Neuronal stem cell (in vitro differentiated cells): Measurements from ENCODE around the gene GPR45.

Source experiments
- DNase-seq: peaks from one replicate; pipeline ENCODE4 v3.0.0-alpha.2; 2013; ENCODE audit warnings: low spot score
- H2AFZ ChIP-seq: one replicate; pipeline ENCODE4 v1.6.1; 2013; ENCODE audit warnings: mild to moderate bottlenecking, low read length, inconsistent platforms
- H2AK5ac ChIP-seq: 2 replicates; pipeline ENCODE4 v1.6.1; 2013; ENCODE audit warnings: low read depth, mild to moderate bottlenecking, inconsistent platforms, low read length, moderate library complexity, mixed read lengths
- H2BK120ac ChIP-seq: 2 replicates; pipeline ENCODE4 v1.6.1; 2013; ENCODE audit warnings: low read depth, mild to moderate bottlenecking, inconsistent platforms, low read length, moderate library complexity, mixed read lengths
- H2BK12ac ChIP-seq: one replicate; pipeline ENCODE4 v1.6.1; 2013; ENCODE audit warnings: low read length, inconsistent platforms
- H2BK15ac ChIP-seq: 2 replicates; pipeline ENCODE4 v1.6.1; 2013; ENCODE audit warnings: mild to moderate bottlenecking, low read length, inconsistent platforms, mixed read lengths
- H2BK5ac ChIP-seq: one replicate; pipeline ENCODE4 v1.6.1; 2013; ENCODE audit warnings: inconsistent platforms, mild to moderate bottlenecking, low read length, moderate library complexity
- H3K14ac ChIP-seq: one replicate; pipeline ENCODE4 v1.6.1; 2013; ENCODE audit warnings: low read length, inconsistent platforms
- H3K18ac ChIP-seq: 2 replicates; pipeline ENCODE4 v1.6.1; 2013; ENCODE audit warnings: low read length, inconsistent platforms
- H3K23ac ChIP-seq: 2 replicates; pipeline ENCODE4 v1.6.1; 2013; ENCODE audit warnings: low read depth, mild to moderate bottlenecking, mixed read lengths, low read length, inconsistent platforms; ENCODE audit not compliant: poor library complexity
- H3K27ac ChIP-seq: replicated peaks from 3 replicates; pipeline ENCODE4 v1.5.1; 2013; ENCODE audit warnings: low read length, inconsistent platforms
- H3K27me3 ChIP-seq, 3 experiments: 2 replicates each; pipeline ENCODE4 v1.6.1; 2013; ENCODE audit warnings: low read length in 3 of 3, mild to moderate bottlenecking in 2 of 3, inconsistent platforms in 1 of 3, low read depth in 1 of 3, mixed read lengths in 1 of 3, moderate library complexity in 1 of 3; ENCODE audit not compliant: control insufficient read depth in 3 of 3, insufficient read depth in 3 of 3
- H3K36me3 ChIP-seq, 2 donors: replicated peaks in 1 of 2; 2 replicates each; pipeline ENCODE4 v1.6.1; 2013; ENCODE audit warnings: low read length in 2 of 2; ENCODE audit not compliant: control insufficient read depth in 2 of 2, insufficient read depth in 2 of 2
- H3K4ac ChIP-seq: 2 replicates; pipeline ENCODE4 v1.6.1; 2013; ENCODE audit warnings: inconsistent platforms, mild to moderate bottlenecking, low read length, moderate library complexity
- H3K4me1 ChIP-seq, 2 donors: 1 replicate in 1 of 2; 2 replicates in 1 of 2; pipeline ENCODE4 v1.6.1; 2013; ENCODE audit warnings: low read length in 2 of 2, low read depth in 1 of 2; ENCODE audit not compliant: control insufficient read depth in 2 of 2, insufficient read depth in 1 of 2
- H3K4me2 ChIP-seq: one replicate; pipeline ENCODE4 v1.6.1; 2013; ENCODE audit warnings: mild to moderate bottlenecking, low read length, inconsistent platforms; ENCODE audit not compliant: insufficient read depth, poor library complexity, severe bottlenecking
- H3K4me3 ChIP-seq, 2 donors: 2 replicates each; pipeline ENCODE4 v1.5.1; 2013; ENCODE audit warnings: low read length in 2 of 2, mild to moderate bottlenecking in 2 of 2, inconsistent platforms in 1 of 2, moderate library complexity in 1 of 2
- H3K79me1 ChIP-seq: one replicate; pipeline ENCODE4 v1.6.1; 2013; ENCODE audit warnings: low read depth, mild to moderate bottlenecking, inconsistent platforms, low read length, moderate library complexity
- H3K9ac ChIP-seq: one replicate; pipeline ENCODE4 v1.6.1; 2013; ENCODE audit warnings: mild to moderate bottlenecking, low read depth, low read length, inconsistent platforms; ENCODE audit not compliant: poor library complexity
- H3K9me3 ChIP-seq, 2 donors: replicated peaks in 1 of 2; 2 replicates each; pipeline versions ENCODE3 to v1.6.1; 2013; ENCODE audit warnings: low read length in 2 of 2, mild to moderate bottlenecking in 2 of 2, inconsistent platforms in 1 of 2, low read depth in 1 of 2, mixed read lengths in 1 of 2, moderate library complexity in 1 of 2; ENCODE audit not compliant: control insufficient read depth in 2 of 2, insufficient read depth in 1 of 2
- H4K8ac ChIP-seq: one replicate; pipeline ENCODE4 v1.6.1; 2013; ENCODE audit warnings: low read depth, mild to moderate bottlenecking, inconsistent platforms, low read length, moderate library complexity
- H4K91ac ChIP-seq: one replicate; pipeline ENCODE4 v1.6.1; 2013; ENCODE audit warnings: low read length, low read depth, mild to moderate bottlenecking, inconsistent platforms; ENCODE audit not compliant: poor library complexity
- WGBS, 2 donors: extraction: QIAGEN DNeasy Blood & Tissue Kit; methylation state at CpG; one replicate each; pipeline ENCODE4 v1.1.7; 2013; ENCODE audit warnings: missing lambda C conversion rate in 2 of 2, mixed read lengths in 1 of 2; ENCODE audit not compliant: insufficient read length in 2 of 2, insufficient replicate concordance in 1 of 2; ENCODE audit errors: extremely low coverage in 2 of 2; 5-methylcytosine and 5-hydroxymethylcytosine counted together

Gene GPR45

DNA sequence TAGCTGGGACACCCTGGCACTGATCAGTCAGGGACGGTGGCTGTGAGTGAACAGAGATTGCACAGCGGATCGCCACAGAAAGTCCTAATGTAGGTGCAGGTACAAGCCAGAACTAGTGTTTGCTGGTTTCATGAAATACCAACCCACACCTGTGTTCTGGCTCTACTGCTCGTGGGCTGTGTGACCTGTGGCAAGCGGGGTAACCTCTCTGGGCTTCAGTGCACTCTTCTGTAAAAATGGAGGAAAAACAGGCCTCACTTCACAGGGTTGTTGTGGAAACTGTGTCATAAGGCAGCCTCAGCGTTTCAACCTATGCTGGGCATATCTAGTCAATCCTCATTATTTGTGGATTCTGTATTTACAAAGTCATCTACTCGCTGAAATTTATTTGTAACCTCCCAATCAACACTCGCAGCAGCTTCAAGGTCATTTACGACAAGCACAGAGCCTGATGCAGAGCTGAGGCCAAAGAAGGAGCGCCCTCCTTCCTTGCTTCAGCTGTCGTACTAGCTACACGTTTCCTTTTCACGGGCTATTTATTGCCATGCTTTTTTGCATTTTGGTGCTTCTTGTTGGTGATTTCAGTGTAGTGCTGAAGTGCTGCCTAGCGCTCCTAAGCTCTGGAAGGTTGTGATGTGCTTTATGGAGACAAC is 30.0 kb downstream of the GPR45 start:
- Histone ChIP-seq H2BK15ac (no peak overlapping the region), H2BK12ac (no peak overlapping the region), H2AFZ (no peak overlapping the region), H3K18ac (no peak overlapping the region), H3K36me3 (peaks cover 30 to 100% of the 10 kb centered on the region in 2 donors), H3K27ac (no peak overlapping the region), H3K9ac (no peak overlapping the region), H3K14ac (no peak overlapping the region), H2BK120ac (no peak overlapping the region), H2BK5ac (no peak overlapping the region), H3K4me3 (no peak overlapping the region), H3K27me3 (no peaks in the 10 kb centered on the region), H3K79me1 (peaks cover 2% of the 10 kb centered on the region), H3K4me1 (peaks cover under 1 to 1% of the 10 kb centered on the region in 2 donors), H4K91ac (no peak overlapping the region), H3K4me2 (no peak overlapping the region), H3K9me3 (no peaks in the 10 kb centered on the region), H2AK5ac (no peak overlapping the region), H4K8ac (no peak overlapping the region), H3K4ac (no peak overlapping the region), H3K23ac (no peak overlapping the region)
- DNase-seq: no peak
- WGBS, 2 donors: no CpG with 5 or more reads among the region's 14 CpGs

DNA sequence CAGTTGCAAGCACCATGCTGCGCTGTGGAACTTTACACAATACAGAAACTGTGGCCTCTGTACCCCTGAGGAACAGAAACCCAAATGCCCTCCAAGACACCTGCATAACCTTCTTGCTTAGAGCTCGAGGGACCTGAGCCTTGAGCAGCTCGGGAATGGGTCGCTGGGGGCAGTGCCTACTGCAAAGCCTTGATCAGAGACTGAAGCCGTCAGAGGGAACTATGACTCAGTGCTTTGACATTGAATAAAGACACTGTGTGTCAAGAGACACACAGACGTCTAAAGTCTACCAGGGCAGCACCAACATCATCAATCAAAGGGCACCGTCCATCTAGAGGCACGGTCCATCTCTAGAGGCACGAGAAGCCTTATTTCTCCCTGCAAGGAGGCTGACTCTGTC is 30.6 kb downstream of the GPR45 start:
- H3K18ac ChIP-seq: no peak overlapping the region
- H3K14ac ChIP-seq: no peak overlapping the region
- H3K4ac ChIP-seq: no peak overlapping the region
- H3K27ac ChIP-seq: no peak overlapping the region
- H2BK120ac ChIP-seq: no peak overlapping the region
- H4K91ac ChIP-seq: no peak overlapping the region
- H3K36me3 ChIP-seq: peaks cover 30 to 100% of the 10 kb centered on the region in 2 donors
- H3K4me1 ChIP-seq: peaks cover 0 to under 1% of the 10 kb centered on the region in 2 donors
- no peak overlapping the region for H2BK12ac ChIP-seq
- no peak overlapping the region for H2BK5ac ChIP-seq
- H3K79me1 ChIP-seq: peaks cover 2% of the 10 kb centered on the region
- no peak overlapping the region for H2BK15ac ChIP-seq
- no peak overlapping the region for H2AK5ac ChIP-seq
- H3K4me2 ChIP-seq: no peak overlapping the region
- no CpG with 5 or more reads among the region's 9 CpGs for WGBS, 2 donors
- no peak for DNase-seq
- H3K9ac ChIP-seq: no peak overlapping the region
- no peak overlapping the region for H2AFZ ChIP-seq
- no peak overlapping the region for H3K4me3 ChIP-seq
- no peaks in the 10 kb centered on the region for H3K27me3 ChIP-seq
- H3K23ac ChIP-seq: no peak overlapping the region
- H4K8ac ChIP-seq: no peak overlapping the region
- H3K9me3 ChIP-seq: no peaks in the 10 kb centered on the region

DNA sequence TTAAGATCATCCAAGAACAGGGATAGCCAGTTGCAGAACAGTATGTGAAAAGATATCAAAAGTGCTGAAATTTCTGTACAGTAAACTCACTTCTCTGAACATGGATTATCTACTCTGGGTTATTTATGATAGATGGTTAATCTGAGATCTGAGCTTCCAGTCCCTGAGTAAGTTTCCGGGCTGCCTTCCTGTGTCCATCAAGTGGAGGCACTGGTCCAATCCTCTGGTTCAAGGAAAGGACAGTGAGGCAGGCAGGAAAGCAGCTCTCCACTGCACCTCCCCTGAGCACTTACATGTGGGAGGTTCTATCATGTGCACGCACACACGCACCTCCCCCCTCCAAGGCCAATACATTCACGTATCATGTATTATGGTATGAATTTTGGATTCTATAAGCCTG is 32.5 kb downstream of the GPR45 start:
- no peaks in the 10 kb centered on the region for H3K9me3 ChIP-seq
- H2AK5ac ChIP-seq: no peak overlapping the region
- no peak overlapping the region for H2AFZ ChIP-seq
- no peak overlapping the region for H3K4me3 ChIP-seq
- H3K79me1 ChIP-seq: peaks cover 2% of the 10 kb centered on the region
- H3K4ac ChIP-seq: no peak overlapping the region
- WGBS, 2 donors: no CpG with 5 or more reads among the region's 4 CpGs
- no peak overlapping the region for H3K14ac ChIP-seq
- no peak overlapping the region for H3K23ac ChIP-seq
- no peak overlapping the region for H3K27ac ChIP-seq
- H4K8ac ChIP-seq: no peak overlapping the region
- no peak overlapping the region for H3K18ac ChIP-seq
- H3K36me3 ChIP-seq: peaks cover 27 to 99% of the 10 kb centered on the region in 2 donors
- H2BK120ac ChIP-seq: no peak overlapping the region
- H2BK5ac ChIP-seq: no peak overlapping the region
- no peaks in the 10 kb centered on the region for H3K27me3 ChIP-seq
- no peak overlapping the region for H4K91ac ChIP-seq
- no peak overlapping the region for H3K9ac ChIP-seq
- H3K4me1 ChIP-seq: no peaks in the 10 kb centered on the region
- no peak for DNase-seq
- no peak overlapping the region for H3K4me2 ChIP-seq
- no peak overlapping the region for H2BK15ac ChIP-seq
- H2BK12ac ChIP-seq: no peak overlapping the region

DNA sequence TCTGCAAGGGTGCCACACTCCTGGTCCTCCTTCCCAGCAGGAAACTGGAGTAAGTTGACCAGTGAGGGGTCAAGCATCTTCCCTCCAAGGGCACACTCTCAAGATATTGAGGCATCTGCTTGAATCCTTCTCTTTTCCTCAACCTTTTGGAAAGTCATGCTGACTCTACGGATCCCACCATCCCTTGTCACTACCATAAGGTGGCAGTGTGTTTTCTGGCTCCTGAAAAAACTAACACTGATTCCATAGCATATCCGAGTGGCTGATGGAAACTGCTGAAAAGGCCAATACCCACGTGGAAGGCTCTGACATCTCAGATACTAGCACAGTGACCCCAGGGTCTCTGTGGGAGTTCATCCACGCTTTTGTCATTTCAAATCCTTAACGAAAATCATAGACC is 37.1 kb downstream of the GPR45 start:
- H2BK5ac ChIP-seq: no peak overlapping the region
- no peaks in the 10 kb centered on the region for H3K4me1 ChIP-seq
- no peak overlapping the region for H2BK120ac ChIP-seq
- H3K14ac ChIP-seq: no peak overlapping the region
- no peak for DNase-seq
- no CpG with 5 or more reads among the region's 5 CpGs for WGBS, 2 donors
- no peaks in the 10 kb centered on the region for H3K27me3 ChIP-seq
- H2BK15ac ChIP-seq: no peak overlapping the region
- no peak overlapping the region for H3K4ac ChIP-seq
- H2AK5ac ChIP-seq: no peak overlapping the region
- H3K18ac ChIP-seq: no peak overlapping the region
- H3K4me2 ChIP-seq: no peak overlapping the region
- H3K9ac ChIP-seq: no peak overlapping the region
- H3K27ac ChIP-seq: no peak overlapping the region
- no peaks in the 10 kb centered on the region for H3K9me3 ChIP-seq
- H4K8ac ChIP-seq: no peak overlapping the region
- H3K79me1 ChIP-seq: no peaks in the 10 kb centered on the region
- no peak overlapping the region for H2BK12ac ChIP-seq
- no peak overlapping the region for H3K23ac ChIP-seq
- no peak overlapping the region for H3K4me3 ChIP-seq
- H3K36me3 ChIP-seq: peaks cover 22 to 97% of the 10 kb centered on the region in 2 donors
- no peak overlapping the region for H2AFZ ChIP-seq
- H4K91ac ChIP-seq: no peak overlapping the region
